HepG2 (cell line): Measurements from ENCODE around the gene FXR2. TPM values are rescaled to one million over a fixed set of nuclear protein-coding genes. Genes with fewer than 3 reads are reported as not detected.

Source experiments
- ARID2 ChIP-seq: sonication (generic); formaldehyde crosslinking; IDR thresholded peaks from 2 replicates; pipeline ENCODE4 v1.8.1; 2022; ENCODE audit warnings: mild to moderate bottlenecking, missing genetic modification reagents, borderline replicate concordance
- EED ChIP-seq: sonication (generic); formaldehyde crosslinking; IDR thresholded peaks from 2 replicates; pipeline ENCODE4 v1.5.0; 2020; ENCODE audit warnings: mild to moderate bottlenecking, missing genetic modification reagents
- HDAC1 ChIP-seq: sonication (generic); formaldehyde crosslinking; IDR thresholded peaks from 2 replicates; pipeline ENCODE4 v1.5.1; 2020; ENCODE audit warnings: mild to moderate bottlenecking, missing genetic modification reagents
- HNF4A ChIP-seq: sonication (generic); formaldehyde crosslinking; IDR thresholded peaks from 2 replicates; pipeline ENCODE4 v1.4.0; 2020; ENCODE audit warnings: missing genetic modification reagents
- REL ChIP-seq: sonication (generic); formaldehyde crosslinking; conservative IDR thresholded peaks from 2 replicates; pipeline ENCODE4 v1.8.0; 2022; ENCODE audit warnings: mild to moderate bottlenecking, missing genetic modification reagents, moderate library complexity
- SRSF4 ChIP-seq: fragments of 200-400 bp; formaldehyde crosslinking; IDR thresholded peaks from one replicate; pipeline ENCODE4 v1.6.1; 2018; ENCODE audit warnings: mild to moderate bottlenecking, low read depth, low read length, moderate library complexity; ENCODE audit not compliant: poor library complexity, severe bottlenecking
- SRY ChIP-seq: sonication (generic); formaldehyde crosslinking; IDR thresholded peaks from 2 replicates; pipeline ENCODE4 v1.8.0; 2022; ENCODE audit warnings: mild to moderate bottlenecking, missing genetic modification reagents
- ZBTB10 ChIP-seq: sonication (generic); formaldehyde crosslinking; IDR thresholded peaks from 2 replicates; pipeline ENCODE4 v1.4.0; 2020; ENCODE audit warnings: missing genetic modification reagents, borderline replicate concordance
- ZNF296 ChIP-seq: sonication (generic); formaldehyde crosslinking; conservative IDR thresholded peaks from 2 replicates; pipeline ENCODE4 v1.5.0; 2020; ENCODE audit warnings: mild to moderate bottlenecking, missing genetic modification reagents
- ZNF350 ChIP-seq: sonication (generic); formaldehyde crosslinking; IDR thresholded peaks from 2 replicates; pipeline ENCODE4 v1.4.0; 2020; ENCODE audit warnings: mild to moderate bottlenecking, low read depth, missing genetic modification reagents, borderline replicate concordance
- ZNF7 ChIP-seq: IDR thresholded peaks from 2 replicates; pipeline ENCODE4 v1.6.1; 2016; ENCODE audit warnings: missing biosample characterization, missing genetic modification reagents
- ZNF746 ChIP-seq: sonication (generic); formaldehyde crosslinking; IDR thresholded peaks from 2 replicates; pipeline ENCODE4 v1.8.0; 2022; ENCODE audit warnings: mild to moderate bottlenecking, missing genetic modification reagents
- ZNF770 ChIP-seq: sonication (generic); formaldehyde crosslinking; IDR thresholded peaks from 2 replicates; pipeline ENCODE4 v1.5.0; 2020; ENCODE audit warnings: mild to moderate bottlenecking, missing genetic modification reagents
- ZSCAN21 ChIP-seq: sonication (generic); formaldehyde crosslinking; IDR thresholded peaks from 2 replicates; pipeline ENCODE4 v1.8.0; 2022; ENCODE audit warnings: mild to moderate bottlenecking, missing genetic modification reagents, moderate library complexity, borderline replicate concordance
- polyA plus RNA-seq, 8 experiments: library from polyadenylated mRNA; depleted of rRNA in 3 of 8; stranded (reverse) in 7 of 8; unstranded in 1 of 8; fragments of >200 nt; fragmentation: Illumina TruSeq in 4 of 8; extraction: Trizol in 4 of 8; gene quantifications; 2 replicates each; pipeline versions ENCODE4 v1.2.1 to v1.2.3, GENCODE V29; 2011 to 2016; ENCODE audit warnings: low read depth in 4 of 8, missing spikeins in 1 of 8, mixed read lengths in 1 of 8; ENCODE audit not compliant: insufficient read depth in 1 of 8
- total RNA-seq, 5 experiments: library from RNA; depleted of rRNA; stranded (reverse); fragments of >200 nt; fragmentation: Illumina TruSeq; extraction: Trizol; gene quantifications; 2 replicates each; pipeline ENCODE4 v1.2.3, GENCODE V29; 2016; ENCODE audit warnings: low read depth in 1 of 5
- TF ChIP-seq, protein P1 (sequence below): sonication (generic); formaldehyde crosslinking; IDR thresholded peaks from 2 replicates; pipeline ENCODE4 v1.4.0; 2020; ENCODE audit warnings: missing genetic modification reagents

Gene FXR2
- total and polyA plus RNA-seq, 2 of the 13 experiments (the other 11 are each of a cell fraction or from before 2014, with no cell fraction given), result 20.9 to 24.4 TPM

DNA sequence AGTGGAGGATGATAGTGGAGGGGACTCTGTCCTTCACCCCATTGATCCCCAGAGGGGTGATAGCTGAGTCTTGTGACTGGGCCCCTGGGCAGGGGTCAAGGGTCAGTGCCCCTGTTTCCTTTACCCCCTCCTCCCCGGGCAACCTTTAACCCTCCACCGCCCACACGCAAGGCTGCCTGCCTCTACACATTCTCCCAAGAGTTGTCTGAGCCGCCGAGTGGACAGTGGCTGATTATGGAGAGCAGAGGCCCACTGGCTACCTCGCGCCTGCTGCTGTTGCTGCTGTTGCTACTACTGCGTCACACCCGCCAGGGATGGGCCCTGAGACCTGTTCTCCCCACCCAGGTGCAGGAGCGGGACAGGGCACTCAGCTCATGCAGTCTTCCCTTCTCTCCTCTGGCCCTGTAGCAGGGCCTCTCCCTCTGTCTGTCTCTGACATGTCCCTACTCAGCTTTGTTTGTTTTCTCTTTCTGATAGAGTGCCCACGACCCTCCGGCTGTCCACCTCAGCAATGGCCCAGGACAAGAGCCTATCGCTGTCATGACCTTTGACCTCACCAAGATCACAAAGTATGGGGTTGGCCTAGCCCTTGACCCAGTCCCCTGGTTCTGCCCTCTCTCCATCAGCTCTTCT is 15.4 kb upstream of the FXR2 start, which contains the start of gene SHBG (continued):
- TF ChIP-seq, protein P1, sequence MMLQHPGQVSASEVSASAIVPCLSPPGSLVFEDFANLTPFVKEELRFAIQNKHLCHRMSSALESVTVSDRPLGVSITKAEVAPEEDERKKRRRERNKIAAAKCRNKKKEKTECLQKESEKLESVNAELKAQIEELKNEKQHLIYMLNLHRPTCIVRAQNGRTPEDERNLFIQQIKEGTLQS (CRISPR knock-in tag), result no peak
- TF ChIP-seq SRY (CRISPR knock-in tag) (peak; percentile 57; the same call in 1 of the 2 replicates), EED (CRISPR knock-in tag) (no peak), HDAC1 (CRISPR knock-in tag) (peak; percentile 66), SRSF4 (no peak), ZNF296 (CRISPR knock-in tag) (0 out of 2 replicates have a peak, but pooled peaks have one; percentile 49), ZNF7 (CRISPR knock-in tag) (no peak), HNF4A (CRISPR knock-in tag) (peak; percentile 75), ARID2 (CRISPR knock-in tag) (no peak), ZNF350 (peak; percentile 47; the same call in 1 of the 2 replicates), ZSCAN21 (CRISPR knock-in tag) (0 out of 2 replicates have a peak, but pooled peaks have one; percentile 31), ZNF746 (CRISPR knock-in tag) (peak; percentile 81; the same call in 1 of the 2 replicates), REL (no peak), ZNF770 (CRISPR knock-in tag) (peak; percentile 52; the same call in 1 of the 2 replicates), ZBTB10 (peak; percentile 91; the same call in 1 of the 2 replicates)
